AG04449 (cell line): ENCODE measurements around the gene RAP1GAP2.

ENCODE experiments used
- CTCF ChIA-PET: fragments of 350-600 bp; formaldehyde crosslinking; extraction: SDS; loops from one replicate; lab custom pipeline; 2021; ENCODE audit warnings: antibody characterized with exemption; lab: Yijun Ruan, JAX
- POLR2A ChIA-PET: fragments of 400-600, 350-600 bp; formaldehyde crosslinking; extraction: SDS; loops from one replicate; lab custom pipeline; 2020; ENCODE audit warnings: antibody characterized with exemption, inconsistent platforms; lab: Yijun Ruan, JAX
- DNase-seq: peaks from one replicate; pipeline ENCODE4 v3.0.0-alpha.2; 2010; ENCODE audit warnings: low read depth, low spot score
- H3K4me3 ChIP-seq: 2 replicates; pipeline ENCODE4 v1.5.1; 2011; ENCODE audit warnings: low read depth, mild to moderate bottlenecking, control low read depth, low read length
- CTCF ChIP-seq: IDR thresholded peaks from one replicate; pipeline ENCODE4 v1.5.1; 2011; ENCODE audit warnings: mild to moderate bottlenecking, moderate library complexity, low read length, control low read depth, inconsistent platforms; ENCODE audit not compliant: insufficient read depth; ENCODE audit errors: missing control alignments

Gene RAP1GAP2

GRCh38 chr17:2852729-2853282 is 56.6 kb downstream of the RAP1GAP2 start:
- no peak for DNase-seq
- peak overlapping the region; percentile 40 for H3K4me3 ChIP-seq
- ChIA-PET CTCF (interaction anchor here (0.9 to 1.0 kb wide), 2 partner anchors 8 to 14 kb away, joined by 3 read pairs; no protein-coding TSS in a partner anchor), POLR2A (no interaction called here)
- TF ChIP-seq CTCF = no peak

GRCh38 chr17:2853283-2854142 is 57.3 kb downstream of the RAP1GAP2 start:
- no peak for TF ChIP-seq CTCF
- peak overlapping the region; percentile 49 for H3K4me3 ChIP-seq
- POLR2A ChIA-PET = no interaction called here
- DNase-seq = no peak
- CTCF ChIA-PET = interaction anchor here (0.9 to 1.0 kb wide), 2 partner anchors 9 to 14 kb away, joined by 3 read pairs; no protein-coding TSS in a partner anchor

GRCh38 chr17:2854143-2855055 is 58.2 kb downstream of the RAP1GAP2 start:
- no peak for DNase-seq
- TF ChIP-seq CTCF = no peak
- POLR2A ChIA-PET = no interaction called here
- CTCF ChIA-PET = no interaction called here
- peak overlapping the region; percentile 49 for H3K4me3 ChIP-seq

GRCh38 chr17:2855063-2855600 is 58.9 kb downstream of the RAP1GAP2 start:
- CTCF ChIA-PET = no interaction called here
- POLR2A ChIA-PET = no interaction called here
- no peak for TF ChIP-seq CTCF
- peak overlapping the region; percentile 49; the same call in 1 of the 2 replicates for H3K4me3 ChIP-seq
- DNase-seq = no peak

GRCh38 chr17:2856727-2857126 is 60.5 kb downstream of the RAP1GAP2 start:
- no peak for DNase-seq
- ChIA-PET CTCF (no interaction called here), POLR2A (no interaction called here)
- H3K4me3 ChIP-seq = no peak overlapping the region
- no peak for TF ChIP-seq CTCF
